ENCODE data around the gene PPARA. TPM values are rescaled to one million over a fixed set of nuclear protein-coding genes. Genes with fewer than 3 reads are reported as not detected.
A peak's percentile ranks its signal among the peaks of the same experiment; 100 is the strongest.

PPARA gene
- total and polyA plus RNA-seq, 7 donors = 11.0 to 55.8 (median 37.3) TPM

DNA sequence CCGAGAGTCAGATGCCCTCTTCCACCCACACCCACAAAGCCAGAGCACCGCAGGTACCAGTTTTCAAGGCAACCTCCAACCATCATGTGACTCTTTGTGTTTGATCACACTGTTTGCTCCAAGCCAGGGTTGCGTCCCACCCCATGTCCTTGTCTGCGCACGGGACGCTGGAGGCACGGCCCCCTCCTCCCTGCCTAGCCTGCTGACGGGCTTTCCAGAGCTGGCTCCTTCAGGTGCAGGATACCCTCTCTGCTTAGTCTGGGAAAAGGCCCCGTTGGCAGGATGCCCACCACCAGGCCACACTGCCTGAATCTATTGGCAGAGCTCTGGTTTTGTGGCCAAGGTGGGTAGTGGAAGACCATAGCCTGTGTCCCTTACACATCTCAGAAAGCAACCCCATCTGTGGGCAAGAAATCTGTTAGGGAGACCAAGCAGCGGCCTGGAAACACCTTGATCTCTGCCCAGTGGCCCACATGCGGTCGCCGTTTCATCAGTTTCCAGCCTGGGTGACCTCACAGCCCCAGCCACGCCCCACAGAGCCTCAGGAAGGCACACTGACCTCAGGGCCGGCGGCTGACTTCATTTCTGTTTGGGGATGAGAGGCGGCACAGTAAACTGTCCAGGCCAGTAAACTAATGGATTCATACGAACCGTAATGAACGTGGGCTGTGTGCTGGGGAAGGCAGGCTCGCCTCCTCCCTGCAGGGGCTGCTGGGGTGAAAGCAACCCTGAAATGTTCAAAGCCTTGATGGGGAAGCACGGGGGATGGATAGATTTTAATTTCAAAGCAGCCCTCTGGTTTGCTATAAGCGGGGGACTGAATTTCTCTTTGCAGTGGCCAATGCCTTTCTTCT, 73.9 kb downstream of the PPARA start:
- ATAC-seq (no peak), DNase-seq (no peak)
- H3K4me3 ChIP-seq = no peak overlapping the region
- H3K36me3 ChIP-seq (ENCODE audit: insufficient read depth in 1 of 2, low read depth in 1 of 2) = peaks cover 9 to 47% of the 10 kb centered on the region in 2 donors
- TF ChIP-seq, protein P1, sequence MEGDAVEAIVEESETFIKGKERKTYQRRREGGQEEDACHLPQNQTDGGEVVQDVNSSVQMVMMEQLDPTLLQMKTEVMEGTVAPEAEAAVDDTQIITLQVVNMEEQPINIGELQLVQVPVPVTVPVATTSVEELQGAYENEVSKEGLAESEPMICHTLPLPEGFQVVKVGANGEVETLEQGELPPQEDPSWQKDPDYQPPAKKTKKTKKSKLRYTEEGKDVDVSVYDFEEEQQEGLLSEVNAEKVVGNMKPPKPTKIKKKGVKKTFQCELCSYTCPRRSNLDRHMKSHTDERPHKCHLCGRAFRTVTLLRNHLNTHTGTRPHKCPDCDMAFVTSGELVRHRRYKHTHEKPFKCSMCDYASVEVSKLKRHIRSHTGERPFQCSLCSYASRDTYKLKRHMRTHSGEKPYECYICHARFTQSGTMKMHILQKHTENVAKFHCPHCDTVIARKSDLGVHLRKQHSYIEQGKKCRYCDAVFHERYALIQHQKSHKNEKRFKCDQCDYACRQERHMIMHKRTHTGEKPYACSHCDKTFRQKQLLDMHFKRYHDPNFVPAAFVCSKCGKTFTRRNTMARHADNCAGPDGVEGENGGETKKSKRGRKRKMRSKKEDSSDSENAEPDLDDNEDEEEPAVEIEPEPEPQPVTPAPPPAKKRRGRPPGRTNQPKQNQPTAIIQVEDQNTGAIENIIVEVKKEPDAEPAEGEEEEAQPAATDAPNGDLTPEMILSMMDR (IDR thresholded peaks at IDR 0.05) = no peak
- no peaks in the 10 kb centered on the region for H3K27me3 ChIP-seq (ENCODE audit: insufficient read depth in 3 of 3, low read length in 2 of 3)
- H3K27ac ChIP-seq = no peak overlapping the region
- H3K9me3 ChIP-seq = no peaks in the 10 kb centered on the region
- intact Hi-C loops (cut with DNase I) = no loop called here
- 84 to 89% (median 86%) methylated on average over 23 of the region's 23 CpGs for WGBS, 3 donors
- H3K4me1 ChIP-seq = no peaks in the 10 kb centered on the region

DNA sequence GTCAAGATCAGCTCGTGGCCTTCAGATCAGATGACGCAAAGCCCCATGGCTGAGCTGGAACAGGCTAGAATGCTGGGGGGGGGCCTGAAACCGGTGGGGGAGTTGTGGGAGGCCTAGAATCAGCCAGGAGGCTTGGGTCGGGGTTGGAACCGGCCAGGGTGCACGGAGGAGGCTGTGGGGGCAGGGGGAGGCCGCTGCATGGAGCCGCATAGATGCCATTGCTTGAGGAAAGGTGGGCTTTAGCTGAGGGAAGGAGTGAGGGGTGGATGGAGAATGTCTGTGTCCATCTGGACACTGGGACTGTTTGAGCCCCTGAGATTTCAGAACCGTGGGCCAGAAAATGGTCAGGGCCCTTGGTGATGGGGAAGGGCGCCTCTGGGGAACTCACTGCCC, 74.6 kb downstream of the PPARA start:
- Histone ChIP-seq H3K9me3 (no peaks in the 10 kb centered on the region), H3K27ac (no peak overlapping the region), H3K36me3 (ENCODE audit: insufficient read depth in 1 of 2, low read depth in 1 of 2) (peaks cover 7 to 41% of the 10 kb centered on the region in 2 donors), H3K4me1 (no peaks in the 10 kb centered on the region), H3K4me3 (no peak overlapping the region), H3K27me3 (ENCODE audit: insufficient read depth in 3 of 3, low read length in 2 of 3) (no peaks in the 10 kb centered on the region)
- no peak for DNase-seq
- intact Hi-C loops (cut with DNase I) = no loop called here
- TF ChIP-seq, protein P1 (IDR thresholded peaks at IDR 0.05) = no peak
- 72 to 78% (median 76%) methylated on average over 10 of the region's 10 CpGs for WGBS, 3 donors
- ATAC-seq = no peak

DNA sequence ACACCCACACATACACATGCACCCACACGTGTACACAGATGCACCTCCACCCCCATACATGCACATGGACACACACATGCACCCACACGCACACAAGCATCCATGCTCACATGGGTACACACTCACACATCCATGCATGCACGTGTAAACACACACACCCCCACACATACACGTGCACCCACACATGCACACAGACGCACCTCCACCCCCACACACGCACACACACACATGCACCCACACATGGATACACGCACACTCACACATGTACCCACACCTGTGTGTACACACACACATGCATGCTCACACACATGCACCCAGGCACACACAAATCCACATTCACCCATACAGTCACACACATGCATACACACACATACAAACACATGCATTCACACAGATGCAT, 75.3 kb downstream of the PPARA start:
- no peak overlapping the region for H3K27ac ChIP-seq
- H3K4me3 ChIP-seq = no peak overlapping the region
- DNase-seq = no peak
- intact Hi-C loops (cut with DNase I) = no loop called here
- H3K36me3 ChIP-seq (ENCODE audit: insufficient read depth in 1 of 2, low read depth in 1 of 2) = peaks cover 6 to 33% of the 10 kb centered on the region in 2 donors
- ATAC-seq = peak in 2 of 4 donors; percentile 16 to 28
- TF ChIP-seq, protein P1 (IDR thresholded peaks at IDR 0.05) = no peak
- 77 to 95% (median 94%) methylated on average over 7 of the region's 7 CpGs for WGBS, 3 donors
- H3K4me1 ChIP-seq = peaks cover 3% of the 10 kb centered on the region
- H3K9me3 ChIP-seq = no peaks in the 10 kb centered on the region
- H3K27me3 ChIP-seq (ENCODE audit: insufficient read depth in 3 of 3, low read length in 2 of 3) = no peaks in the 10 kb centered on the region

DNA sequence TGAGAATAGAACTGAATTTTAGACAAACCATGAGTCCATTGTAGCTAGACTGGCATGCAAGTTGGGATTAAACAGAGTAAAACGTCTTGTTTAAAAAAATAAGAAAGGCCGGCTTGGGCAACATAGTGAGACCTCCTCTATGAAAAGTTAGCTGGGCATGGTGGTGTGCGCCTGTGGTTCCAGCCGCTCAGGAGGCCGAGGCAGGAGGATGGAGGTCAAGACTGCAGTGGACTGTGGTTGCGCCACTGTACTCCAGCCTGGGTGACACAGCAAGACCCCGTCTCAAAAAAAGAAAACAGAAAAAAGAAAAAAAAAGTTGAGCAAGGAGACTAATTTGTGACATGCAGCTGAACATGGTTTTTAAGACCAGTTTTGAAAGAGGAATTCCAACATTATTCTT, 76.3 kb downstream of the PPARA start:
- 88 to 94% (median 93%) methylated on average over 7 of the region's 7 CpGs for WGBS, 3 donors
- no peak for ATAC-seq
- no peak overlapping the region for H3K4me3 ChIP-seq
- H3K27ac ChIP-seq = no peak overlapping the region
- DNase-seq = no peak
- no peaks in the 10 kb centered on the region for H3K27me3 ChIP-seq (ENCODE audit: insufficient read depth in 3 of 3, low read length in 2 of 3)
- TF ChIP-seq, protein P1 (IDR thresholded peaks at IDR 0.05) = no peak
- peaks cover 6 to 24% of the 10 kb centered on the region in 2 donors for H3K36me3 ChIP-seq (ENCODE audit: insufficient read depth in 1 of 2, low read depth in 1 of 2)
- intact Hi-C loops (cut with DNase I) = no loop called here
- no peaks in the 10 kb centered on the region for H3K9me3 ChIP-seq
- H3K4me1 ChIP-seq = peaks cover 3% of the 10 kb centered on the region

Measured in psoas muscle (tissue), 8 donors.